GM21423 (cell line): ENCODE data around the gene ATP1B3.
A peak's percentile ranks its signal among the peaks of the same experiment; 100 is the strongest.
"Not testable (repeated sequence)": the region's sequence is repeated elsewhere in the genome, so short reads cannot be mapped to it uniquely, and the experiment has no call there.

ENCODE experiments used
- ATAC-seq: cut with Tn5 transposase; IDR thresholded peaks from one replicate; pipeline ENCODE4 v1.9.1; 2021; ENCODE audit warnings: mild to moderate bottlenecking, moderate library complexity; ENCODE audit not compliant: unreplicated experiment

Gene ATP1B3

GRCh38 chr3:141876381-141876890 lies at the start of gene ATP1B3:
ATP1B3 (plus strand) TSS chr3:141876643; CDS start chr3:141876802, 159 bp downstream.
- ATAC-seq = peak; percentile 76

GRCh38 chr3:141828487-141828886 lies 48.0 kb upstream of the ATP1B3 start:
- ATAC-seq = no peak

- no peak for ATAC-seq
Measured at GRCh38 chr3:141828890-141829289, 47.6 kb upstream of the ATP1B3 start.

- ATAC-seq = no peak
Measured at GRCh38 chr3:141830508-141830907, 45.9 kb upstream of the ATP1B3 start.

DNA sequence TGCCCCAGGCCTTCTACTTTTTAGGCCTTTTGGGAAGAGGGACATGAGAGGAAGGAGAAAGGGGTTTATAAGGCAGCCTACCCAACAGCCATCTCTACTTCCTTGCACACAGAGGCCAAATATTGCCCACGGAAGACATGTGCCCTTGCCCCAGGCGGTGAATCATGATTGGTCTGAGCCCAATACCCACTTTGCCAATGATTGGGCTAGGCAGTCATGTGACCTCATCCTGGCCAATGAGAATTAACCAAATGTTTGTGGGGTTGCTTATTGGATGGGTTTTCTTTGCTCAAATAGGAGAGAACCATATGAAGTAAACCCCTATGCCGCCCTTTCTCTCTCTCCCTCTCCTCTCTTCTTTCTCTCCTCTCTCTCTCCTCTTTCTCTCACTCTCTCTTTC lies 42.2 kb upstream of the ATP1B3 start:
- no peak for ATAC-seq

GRCh38 chr3:141835557-141836229 lies 40.8 kb upstream of the ATP1B3 start:
- no peak for ATAC-seq

DNA sequence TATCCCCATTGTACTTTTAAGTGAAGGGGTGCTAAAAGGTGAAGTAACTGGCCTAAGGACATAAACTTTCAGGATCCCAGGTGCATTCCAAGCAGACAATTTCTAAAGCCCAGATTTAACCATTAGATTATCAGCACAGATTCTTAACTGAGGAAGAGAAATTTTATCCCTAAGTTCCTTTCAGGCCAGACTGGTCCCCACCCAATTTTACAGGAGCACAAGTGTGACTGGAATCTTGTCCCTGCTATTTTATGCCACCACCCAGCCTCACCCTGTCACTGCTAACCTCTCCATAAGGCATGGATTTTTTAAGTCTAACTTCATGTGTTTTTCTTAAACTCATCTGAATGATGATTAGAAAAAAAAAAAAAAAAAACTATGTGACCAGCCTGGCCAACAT lies 37.1 kb upstream of the ATP1B3 start:
- no peak for ATAC-seq

DNA sequence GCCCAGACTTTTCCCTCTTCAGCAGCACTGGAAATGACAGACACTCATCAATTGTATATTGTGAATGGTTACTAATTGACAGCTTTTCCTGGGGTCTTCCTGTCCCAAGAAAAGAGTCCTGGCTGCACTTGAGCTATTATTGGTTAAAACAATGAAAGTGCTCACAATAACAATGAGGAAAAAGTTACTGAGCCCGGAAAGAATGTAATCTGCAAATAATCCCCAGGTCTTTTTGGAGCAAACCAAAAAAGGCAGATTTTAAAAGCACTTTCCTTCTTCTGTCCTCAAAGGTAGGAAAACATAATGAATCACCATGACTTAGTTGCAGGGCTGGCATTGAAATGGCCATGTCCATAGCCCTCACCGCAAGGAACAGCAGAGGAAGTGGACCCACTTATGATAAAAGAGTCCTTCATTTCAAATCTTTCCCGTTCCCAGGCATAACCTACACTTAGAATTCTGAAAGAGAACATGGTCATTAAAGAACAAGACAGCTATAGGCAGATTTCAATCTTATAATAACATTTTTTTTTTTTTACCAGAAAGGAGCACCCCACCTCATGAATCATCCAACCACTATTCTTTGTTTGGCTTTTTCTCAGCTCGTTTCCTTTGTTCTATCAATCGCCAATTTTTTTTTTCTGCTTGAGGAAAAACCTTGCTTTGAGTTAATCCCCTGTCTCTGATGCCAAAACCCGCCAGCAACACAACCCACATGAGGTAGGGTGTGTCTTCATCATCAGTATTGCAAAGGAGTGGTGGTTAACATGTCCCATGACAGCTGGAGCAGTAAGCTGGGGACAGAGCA lies 35.5 kb upstream of the ATP1B3 start:
- ATAC-seq = no peak

DNA sequence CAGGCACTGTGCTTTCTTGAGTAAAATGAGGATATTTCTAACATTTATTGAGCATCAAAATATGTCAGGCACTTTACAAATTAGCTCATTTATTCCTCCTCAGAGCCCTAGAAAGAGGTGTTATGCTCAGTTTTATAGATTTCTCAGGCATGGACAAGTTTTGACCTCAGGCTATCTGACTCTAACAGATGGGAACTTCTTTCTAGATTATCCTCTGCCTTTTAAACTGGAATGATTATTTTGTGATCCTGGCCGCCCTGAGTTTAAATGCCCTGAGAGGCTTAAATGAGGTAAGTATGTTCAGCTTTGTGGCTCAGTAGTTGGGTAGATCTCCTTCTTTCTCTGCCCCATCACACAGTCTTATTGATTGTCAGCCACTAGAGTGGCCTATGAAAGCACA lies 32.3 kb upstream of the ATP1B3 start:
- ATAC-seq = no peak

GRCh38 chr3:141844812-141845211 lies 31.6 kb upstream of the ATP1B3 start:
- no peak for ATAC-seq

DNA sequence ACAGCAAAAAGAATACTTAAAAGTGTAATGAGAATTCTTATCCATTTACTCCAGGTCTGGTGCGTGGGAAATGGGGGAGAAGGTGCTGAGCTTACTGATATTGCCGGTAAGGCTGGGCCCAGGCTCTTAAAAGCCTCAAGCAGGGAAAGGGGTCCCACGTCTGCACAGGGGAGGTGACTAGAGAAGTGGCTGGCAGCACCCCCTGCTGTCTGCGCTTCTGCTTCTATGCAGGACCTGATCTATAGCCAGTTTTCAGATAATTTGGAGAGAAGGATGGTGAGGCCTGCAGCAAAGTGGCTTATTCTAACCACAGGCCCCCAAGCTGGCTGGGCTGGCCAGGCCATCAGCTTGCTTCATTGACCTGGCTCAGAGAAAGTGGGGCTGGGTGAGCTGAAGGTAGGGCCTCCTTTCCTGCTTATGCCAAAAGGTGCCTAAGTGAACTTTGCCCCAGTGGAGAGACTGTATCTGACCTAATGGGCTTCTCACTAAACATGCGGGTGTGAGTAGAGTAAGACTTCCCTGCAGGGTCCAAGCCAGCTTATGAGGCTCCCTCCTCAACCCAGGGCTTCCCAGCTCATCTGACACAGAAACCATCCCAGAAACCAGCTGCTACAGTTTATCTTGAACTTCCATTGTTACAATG lies 30.9 kb upstream of the ATP1B3 start:
- no peak for ATAC-seq

- no peak for ATAC-seq
Measured at GRCh38 chr3:141846050-141846433, 30.4 kb upstream of the ATP1B3 start.

GRCh38 chr3:141848159-141848748 lies 28.2 kb upstream of the ATP1B3 start:
- not testable (repeated sequence) for ATAC-seq

DNA sequence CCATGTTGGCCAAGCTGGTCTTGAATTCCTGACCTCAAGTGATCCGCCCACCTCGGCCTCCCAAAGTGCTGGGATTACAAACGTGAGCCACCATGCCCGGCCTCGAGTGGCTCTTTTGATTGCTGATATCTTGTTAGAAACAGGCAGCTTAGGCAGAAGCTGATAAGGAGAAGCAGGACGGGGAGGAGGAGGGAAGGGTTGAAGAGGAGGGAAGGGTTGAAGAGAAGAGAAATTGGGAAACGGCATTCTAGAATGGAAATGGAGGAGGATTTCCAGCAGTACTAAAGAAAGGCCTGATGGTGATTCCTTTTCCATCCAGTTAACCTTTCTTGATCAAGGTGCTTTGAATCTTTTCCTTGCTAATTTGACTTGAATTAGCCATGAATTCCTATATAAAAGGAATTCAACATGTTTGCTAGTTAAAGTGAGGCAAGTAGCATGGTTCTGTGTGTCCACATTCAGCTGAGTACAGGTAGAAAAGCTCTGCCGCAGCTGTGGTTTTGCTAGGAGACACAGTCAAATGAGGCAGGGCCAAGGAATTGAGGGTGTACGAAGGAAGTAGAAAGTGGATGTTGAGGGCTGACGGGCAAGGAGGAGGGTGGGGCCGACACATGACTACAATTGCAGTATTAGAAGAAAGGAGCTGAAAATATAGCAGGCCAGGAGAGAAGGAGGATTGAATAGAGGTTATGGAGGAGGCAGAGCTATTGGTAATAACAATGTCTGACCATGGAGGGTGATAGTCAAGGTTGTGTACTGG lies 27.2 kb upstream of the ATP1B3 start:
- no peak for ATAC-seq

DNA sequence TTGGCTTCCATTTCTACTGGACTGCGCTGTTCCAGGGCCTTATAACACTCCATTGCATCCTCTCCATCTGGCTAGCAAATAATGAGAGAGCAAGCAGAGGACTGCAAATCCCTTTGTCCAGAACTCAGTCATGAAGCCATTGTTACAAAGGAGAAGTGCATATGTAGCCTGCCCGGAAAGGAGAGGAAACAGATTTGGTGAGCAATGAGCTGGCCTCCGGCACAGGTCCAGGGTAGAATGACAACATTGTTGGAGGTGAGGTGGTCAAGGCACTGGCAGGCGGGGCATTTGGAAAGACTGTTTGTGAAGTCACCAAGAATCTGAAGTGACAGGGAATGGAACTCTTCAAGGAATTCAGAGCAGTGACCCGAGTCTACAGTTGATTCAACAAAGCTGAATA lies 25.0 kb upstream of the ATP1B3 start:
- ATAC-seq = no peak

DNA sequence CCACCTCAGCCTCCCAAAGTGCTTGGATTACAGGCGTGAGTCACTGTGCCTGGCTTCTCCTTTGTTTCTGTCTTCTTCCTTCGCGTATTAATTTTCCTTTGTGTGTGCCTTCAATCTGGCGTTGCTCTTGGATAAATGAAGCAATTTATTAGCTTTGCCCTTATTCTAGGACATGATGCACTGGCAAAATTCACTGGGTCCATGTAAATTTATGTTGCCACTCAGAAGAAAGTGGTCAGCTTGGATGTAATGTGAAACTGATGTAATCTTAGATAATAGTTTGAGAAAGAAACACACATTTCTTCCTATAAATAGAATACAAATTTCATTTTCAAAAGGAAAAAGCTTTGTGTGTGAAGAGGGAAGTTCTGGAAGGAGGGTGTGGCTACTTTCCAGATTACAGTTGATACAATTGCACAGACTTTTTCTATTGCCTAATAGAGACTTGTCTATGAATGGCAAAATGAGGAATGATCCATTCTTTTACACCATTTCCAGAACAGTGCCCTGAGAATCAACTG lies 23.3 kb upstream of the ATP1B3 start:
- no peak for ATAC-seq

DNA sequence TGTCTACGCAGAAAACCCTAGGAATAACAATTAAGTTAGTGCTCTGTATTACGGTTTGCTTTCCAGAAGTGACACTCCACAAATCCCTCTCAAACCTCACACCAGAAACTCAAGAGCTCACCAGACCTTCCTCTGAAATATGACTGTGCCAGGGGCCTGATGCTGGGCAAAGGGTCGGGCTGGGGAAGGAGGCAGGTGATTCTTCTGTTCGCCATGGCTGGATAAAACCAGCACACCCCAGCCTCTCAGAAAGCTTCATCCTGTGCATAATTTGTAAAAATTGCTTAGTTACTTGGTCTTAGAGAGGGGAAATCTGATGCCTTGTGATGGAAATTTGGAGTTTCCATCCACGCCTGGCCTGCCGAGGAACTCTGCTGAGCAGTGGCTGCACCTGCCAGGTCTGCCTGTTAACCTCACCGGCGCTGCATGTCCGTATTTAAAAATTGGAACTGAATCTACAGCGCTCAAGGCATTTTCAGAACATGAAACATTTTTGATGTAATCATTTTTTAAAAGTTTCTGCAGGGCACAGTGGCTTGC lies 22.7 kb upstream of the ATP1B3 start:
- no peak for ATAC-seq

DNA sequence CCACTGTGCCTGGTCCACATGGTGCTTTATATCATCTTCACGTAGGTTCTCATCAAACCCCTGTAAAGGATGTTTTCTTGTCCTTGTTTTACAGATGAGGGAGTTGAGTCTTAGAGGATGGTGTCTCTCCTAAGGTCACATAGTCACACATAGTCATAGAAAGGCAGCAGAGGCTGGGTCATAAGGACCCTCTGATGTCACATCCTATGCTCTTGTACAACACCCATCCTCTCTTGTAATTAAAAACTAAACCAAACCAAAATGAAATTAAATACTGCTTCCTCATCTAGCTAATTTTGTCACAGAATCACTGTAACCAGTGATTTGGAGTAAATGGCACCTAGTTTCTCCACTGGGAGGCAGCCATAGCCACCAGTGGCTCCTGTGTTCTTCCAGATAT lies 21.8 kb upstream of the ATP1B3 start:
- ATAC-seq = no peak

- no peak for ATAC-seq
Measured at GRCh38 chr3:141858312-141858711, 18.1 kb upstream of the ATP1B3 start.

DNA sequence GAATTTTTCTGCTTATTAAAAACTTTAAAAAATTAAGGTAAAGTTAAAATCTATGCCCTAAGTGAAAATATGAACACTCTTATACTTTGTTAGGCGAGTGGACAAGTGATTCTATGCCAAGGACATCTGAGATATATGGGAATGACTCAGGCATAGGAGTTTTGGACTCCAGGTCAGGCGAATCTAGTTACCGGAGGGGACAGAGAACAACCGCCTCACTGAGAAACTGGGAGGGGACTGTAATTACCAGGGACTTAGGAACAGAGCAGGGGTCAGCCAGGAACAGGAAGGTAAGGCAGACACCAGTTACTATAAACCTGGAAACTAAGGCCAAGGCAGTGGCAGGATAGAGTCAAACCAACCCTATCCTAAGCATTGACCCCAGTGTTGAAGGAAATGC lies 16.8 kb upstream of the ATP1B3 start:
- no peak for ATAC-seq
